ENCODE data around the gene SLC5A4.

SLC5A4 gene

DNA sequence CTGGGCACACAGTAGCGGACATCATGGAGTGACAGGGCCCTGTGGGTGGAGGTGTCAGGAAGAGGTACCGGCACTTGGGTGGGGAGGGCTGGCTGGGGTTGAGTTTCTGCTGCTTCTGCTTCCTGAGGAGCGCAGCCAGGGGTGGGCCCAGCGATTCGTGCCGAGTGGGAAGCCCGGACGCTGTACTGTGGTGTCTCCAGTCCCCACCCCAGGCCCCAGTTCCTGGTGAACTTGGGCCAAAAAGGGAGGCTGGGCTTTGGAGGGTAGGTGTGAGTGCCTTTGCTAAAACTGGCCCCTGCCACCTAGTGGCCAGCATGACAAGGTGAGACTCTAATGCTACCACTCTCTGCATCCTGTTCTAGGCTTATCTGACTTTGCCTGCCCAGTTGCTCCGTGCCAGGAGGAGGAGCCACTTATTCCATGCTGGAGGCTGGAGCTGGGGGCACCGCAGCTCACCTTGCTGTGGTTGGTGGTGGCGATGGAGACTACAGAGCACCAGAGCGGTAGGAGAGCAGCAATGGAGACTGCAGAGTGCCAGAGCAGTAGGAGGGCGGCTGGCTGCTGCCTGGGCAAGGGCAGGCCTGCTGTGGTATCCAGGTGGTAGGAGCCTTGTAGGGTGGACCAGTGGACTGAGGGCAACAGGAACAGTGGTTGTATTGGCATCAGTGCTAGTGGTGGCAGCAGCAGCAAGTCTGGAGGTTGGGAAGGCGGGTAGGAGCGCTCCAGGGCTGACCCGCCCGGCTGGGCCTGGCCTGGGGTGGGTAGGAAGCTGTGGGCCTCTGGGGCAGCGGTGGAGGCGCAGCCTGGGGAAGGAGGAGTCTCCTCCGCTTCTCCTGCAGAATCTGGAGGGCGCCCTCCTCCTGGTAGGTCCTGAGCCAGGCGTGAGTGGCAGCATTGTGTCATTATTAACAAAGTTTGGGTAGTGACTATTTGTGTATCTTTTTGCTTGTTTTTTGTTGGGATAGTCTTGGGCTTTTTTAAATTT, 48.1 kb downstream of the SLC5A4 start:
- ChIA-PET CTCF (interaction anchor here (0.6 kb wide), 1 partner anchor 89 kb away, joined by 5 read pairs; no protein-coding TSS in a partner anchor), POLR2A (ENCODE audit: low non-redundant PET) (no interaction called here)
- no peak for DNase-seq (ENCODE audit: low spot score)
- peak overlapping the region; percentile 15; the same call in 1 of the 2 replicates for H3K27ac ChIP-seq
- TF ChIP-seq, protein P1, sequence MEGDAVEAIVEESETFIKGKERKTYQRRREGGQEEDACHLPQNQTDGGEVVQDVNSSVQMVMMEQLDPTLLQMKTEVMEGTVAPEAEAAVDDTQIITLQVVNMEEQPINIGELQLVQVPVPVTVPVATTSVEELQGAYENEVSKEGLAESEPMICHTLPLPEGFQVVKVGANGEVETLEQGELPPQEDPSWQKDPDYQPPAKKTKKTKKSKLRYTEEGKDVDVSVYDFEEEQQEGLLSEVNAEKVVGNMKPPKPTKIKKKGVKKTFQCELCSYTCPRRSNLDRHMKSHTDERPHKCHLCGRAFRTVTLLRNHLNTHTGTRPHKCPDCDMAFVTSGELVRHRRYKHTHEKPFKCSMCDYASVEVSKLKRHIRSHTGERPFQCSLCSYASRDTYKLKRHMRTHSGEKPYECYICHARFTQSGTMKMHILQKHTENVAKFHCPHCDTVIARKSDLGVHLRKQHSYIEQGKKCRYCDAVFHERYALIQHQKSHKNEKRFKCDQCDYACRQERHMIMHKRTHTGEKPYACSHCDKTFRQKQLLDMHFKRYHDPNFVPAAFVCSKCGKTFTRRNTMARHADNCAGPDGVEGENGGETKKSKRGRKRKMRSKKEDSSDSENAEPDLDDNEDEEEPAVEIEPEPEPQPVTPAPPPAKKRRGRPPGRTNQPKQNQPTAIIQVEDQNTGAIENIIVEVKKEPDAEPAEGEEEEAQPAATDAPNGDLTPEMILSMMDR (conservative IDR thresholded peaks at IDR 0.05; ENCODE audit: low read depth), result peak; percentile 70

DNA sequence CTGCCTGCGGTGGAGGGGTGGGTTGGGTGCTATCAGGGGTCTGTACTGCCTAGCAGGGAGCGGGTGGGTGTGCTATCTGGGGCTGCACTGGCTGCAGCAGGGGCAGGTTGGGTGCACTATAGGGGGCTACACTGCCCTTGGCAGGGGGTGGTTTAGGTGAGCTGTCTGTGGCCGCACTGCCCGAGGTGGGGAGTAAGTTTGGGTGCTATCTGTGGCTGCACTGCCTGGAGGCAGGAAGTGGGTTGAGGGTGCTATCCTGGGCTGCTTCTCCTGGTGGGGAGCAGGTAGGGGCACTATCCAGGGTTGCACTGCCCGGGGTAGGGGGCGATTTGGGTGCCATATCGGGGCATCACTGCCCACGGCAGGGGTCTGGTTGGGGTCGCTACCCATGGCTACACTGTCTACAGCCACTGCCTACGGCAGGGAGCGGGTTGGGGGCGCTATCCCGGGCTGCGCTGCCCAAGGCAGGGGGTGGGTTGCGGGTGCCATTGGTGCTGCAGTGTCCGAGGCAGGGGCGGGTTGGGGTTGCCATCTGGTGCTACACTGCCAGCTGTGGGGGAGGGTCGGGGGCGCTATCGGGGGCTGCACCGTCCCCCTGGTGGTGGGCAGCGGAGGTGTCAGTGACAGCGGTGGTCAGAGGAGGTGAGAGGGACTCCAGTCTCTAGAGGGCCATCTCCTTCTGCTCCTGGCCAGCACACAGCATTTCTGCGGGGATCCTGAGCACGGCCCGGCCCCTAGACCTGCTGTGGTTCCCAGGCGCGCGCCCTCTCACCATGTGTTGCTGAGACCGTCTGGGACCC, 49.0 kb downstream of the SLC5A4 start:
- no peak for DNase-seq (ENCODE audit: low spot score)
- peak overlapping the region; percentile 15; the same call in 1 of the 2 replicates for H3K27ac ChIP-seq
- TF ChIP-seq, protein P1 (conservative IDR thresholded peaks at IDR 0.05; ENCODE audit: low read depth), result no peak
- CTCF ChIA-PET, result no interaction called here
- POLR2A ChIA-PET (ENCODE audit: low non-redundant PET), result no interaction called here

DNA sequence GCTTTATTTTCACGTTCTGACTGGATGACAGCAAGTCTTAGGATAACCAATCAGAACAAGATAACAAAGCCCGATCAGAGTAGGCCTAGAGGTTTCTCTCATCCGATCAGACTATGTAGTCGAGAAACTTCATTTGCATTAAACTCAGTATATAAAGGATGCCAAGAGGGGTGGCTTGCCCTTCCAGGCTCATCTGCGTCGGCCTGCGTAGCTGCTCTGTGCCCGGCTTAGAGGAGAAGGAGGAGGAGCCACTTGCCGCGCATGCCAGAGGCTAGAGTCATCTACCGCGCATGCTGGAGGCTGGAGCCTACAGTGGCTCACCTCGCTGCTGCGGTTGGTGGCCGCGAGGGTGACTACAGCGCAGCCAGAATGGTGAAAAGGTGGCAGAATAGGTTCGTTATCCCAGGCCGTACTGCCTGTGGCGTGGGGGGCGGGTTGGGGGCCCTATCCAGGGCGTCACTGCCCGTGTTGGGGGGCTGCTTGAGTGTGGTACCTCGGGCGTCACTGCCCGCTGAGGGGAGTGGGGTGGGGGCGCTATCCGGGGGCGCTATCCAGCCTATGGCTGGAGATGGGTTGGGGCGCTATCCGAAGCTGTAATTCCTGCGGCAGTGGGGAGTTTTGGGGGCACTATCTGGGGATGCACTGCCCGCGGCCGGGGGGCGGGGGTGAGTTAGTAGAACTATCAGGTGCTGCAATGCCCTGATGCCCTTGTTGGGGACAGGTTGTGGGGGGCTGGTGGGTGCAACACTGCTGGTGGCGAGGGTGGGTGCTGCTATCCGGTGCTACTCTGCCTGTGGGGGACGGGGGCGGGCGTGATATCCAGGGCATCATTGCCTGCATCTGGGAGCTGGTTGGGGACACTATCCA, 50.1 kb downstream of the SLC5A4 start, which contains the start of gene RFPL2:
RFPL2 (minus strand) TSS at position 218 of the 867 bp plus-strand sequence. CDS start 2,622 bp downstream, outside the sequence.
- TF ChIP-seq, protein P1 (conservative IDR thresholded peaks at IDR 0.05; ENCODE audit: low read depth), result no peak; the same call in 1 of the 2 replicates
- CTCF ChIA-PET, result no interaction called here
- peak within 1 kb of the TSS; percentile 64 for H3K27ac ChIP-seq
- POLR2A ChIA-PET (ENCODE audit: low non-redundant PET), result no interaction called here
- DNase-seq (ENCODE audit: low spot score), result peak; percentile 74

DNA sequence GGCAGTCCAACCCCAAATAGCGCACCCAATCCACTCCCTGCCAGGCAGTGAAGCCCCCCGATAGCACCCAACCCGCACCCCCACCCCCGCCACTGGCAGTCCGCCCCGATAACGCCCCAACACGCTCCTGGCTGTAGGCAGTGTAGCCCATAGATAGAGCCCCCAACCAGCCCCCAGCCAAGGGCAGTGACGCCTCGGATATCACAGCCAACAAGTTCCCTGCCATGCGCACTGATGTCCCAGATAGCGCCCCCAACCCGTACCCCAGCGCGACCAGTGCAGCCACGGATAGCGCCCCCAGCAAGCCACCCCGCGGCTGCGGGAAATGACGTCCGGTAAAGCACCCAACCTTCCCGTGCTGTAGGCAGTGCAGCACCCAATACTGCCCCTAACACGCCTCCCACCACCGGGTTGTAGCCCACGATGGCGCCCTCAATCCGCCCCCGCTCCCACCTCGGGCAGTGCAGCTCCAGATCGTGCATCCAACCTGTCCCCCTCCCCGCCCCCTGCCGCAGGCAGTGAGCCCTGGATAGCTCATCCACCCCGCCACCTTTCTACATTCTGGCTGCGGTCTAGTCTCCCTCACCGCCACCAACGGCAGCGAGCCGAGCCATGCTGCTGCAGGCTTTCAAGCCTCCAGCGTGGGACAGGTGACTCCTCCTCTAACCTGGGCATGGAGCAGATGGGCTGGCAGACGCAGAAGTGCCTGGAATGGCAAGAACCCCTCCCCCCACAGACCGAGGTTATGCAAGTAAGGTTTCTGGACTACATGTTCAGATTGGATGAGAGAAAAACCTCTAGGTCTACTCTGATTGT, 50.9 kb downstream of the SLC5A4 start:
- CTCF ChIA-PET, result no interaction called here
- H3K27ac ChIP-seq, result peak overlapping the region; percentile 64
- TF ChIP-seq, protein P1 (conservative IDR thresholded peaks at IDR 0.05; ENCODE audit: low read depth), result no peak
- peak; percentile 22 for DNase-seq (ENCODE audit: low spot score)
- POLR2A ChIA-PET (ENCODE audit: low non-redundant PET), result no interaction called here

DNA sequence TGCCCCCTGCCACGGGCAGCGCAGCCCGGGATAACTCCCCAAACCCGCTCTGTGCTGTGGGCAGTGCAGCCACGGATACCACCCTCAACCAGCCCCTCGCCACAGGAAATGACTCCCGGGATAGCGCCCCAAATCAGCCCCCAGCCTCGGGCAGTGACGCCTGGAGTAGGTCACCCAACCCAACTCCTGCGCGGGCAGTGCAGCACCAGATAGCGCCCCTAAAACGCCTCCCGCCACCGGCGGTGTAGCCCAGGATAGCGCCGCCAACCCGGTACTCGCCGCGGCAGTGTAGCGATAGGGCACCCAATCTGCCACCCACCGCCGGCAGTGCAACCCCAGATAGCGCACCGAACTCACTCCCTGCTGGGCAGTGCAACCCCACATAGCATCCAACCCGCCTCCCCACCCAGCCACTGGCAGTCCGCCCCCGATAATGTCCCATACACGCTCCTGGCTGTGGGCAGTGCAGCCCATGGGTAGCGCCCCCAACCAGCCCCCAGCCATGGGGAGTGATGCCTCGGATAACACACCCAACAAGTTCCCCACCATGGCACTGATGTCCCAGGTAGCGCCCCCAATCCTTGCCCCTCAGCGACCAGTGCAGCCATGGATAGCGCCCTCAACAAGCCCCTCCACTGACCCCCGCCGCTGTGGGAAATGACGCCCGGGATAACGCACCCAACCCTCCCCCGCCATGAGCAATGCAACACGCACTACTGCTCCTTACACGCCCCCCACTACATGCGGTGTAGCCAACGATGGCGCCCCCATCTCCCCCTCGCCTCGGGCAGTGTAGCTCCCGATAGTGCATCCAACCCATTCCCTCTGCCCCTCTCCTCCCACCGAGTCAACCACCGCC, 51.7 kb downstream of the SLC5A4 start:
- ChIA-PET POLR2A (ENCODE audit: low non-redundant PET) (no interaction called here), CTCF (interaction anchor here (1.6 kb wide), 1 partner anchor 62 kb away, joined by 6 read pairs; no protein-coding TSS in a partner anchor)
- no peak for DNase-seq (ENCODE audit: low spot score)
- H3K27ac ChIP-seq, result no peak overlapping the region
- TF ChIP-seq, protein P1 (conservative IDR thresholded peaks at IDR 0.05; ENCODE audit: low read depth), result no peak
